GM23248 (cell line): ENCODE measurements around the gene GLOD4. TPM values are rescaled to one million over a fixed set of nuclear protein-coding genes. Genes with fewer than 3 reads are reported as not detected.
"Not testable (repeated sequence)": the region's sequence is repeated elsewhere in the genome, so short reads cannot be mapped to it uniquely, and the experiment has no call there.

Source experiments
- DNase-seq: peaks from one replicate; pipeline ENCODE4 v3.0.0-alpha.2; 2015
- H2AFZ ChIP-seq: fragments of 200-600 bp; sonication (generic); 2 replicates; pipeline ENCODE4 v1.6.1; 2016; ENCODE audit warnings: antibody characterized with exemption
- H3F3A ChIP-seq: fragments of 200-600 bp; sonication (generic); 2 replicates; pipeline ENCODE4 v1.6.1; 2016; ENCODE audit warnings: mild to moderate bottlenecking, antibody characterized with exemption, mixed run types; ENCODE audit not compliant: insufficient read depth
- H3K27ac ChIP-seq: fragments of 200-600 bp; sonication (generic); 2 replicates; pipeline ENCODE4 v1.5.1; 2016; ENCODE audit warnings: mild to moderate bottlenecking
- H3K27me3 ChIP-seq: fragments of 200-600 bp; sonication (generic); replicated peaks from 2 replicates; pipeline ENCODE4 v1.6.1; 2016; ENCODE audit warnings: mild to moderate bottlenecking; ENCODE audit not compliant: insufficient read depth
- H3K36me3 ChIP-seq: fragments of 200-600 bp; sonication (generic); 2 replicates; pipeline ENCODE4 v1.6.1; 2016; ENCODE audit warnings: low read depth, mild to moderate bottlenecking
- H3K4me1 ChIP-seq: fragments of 200-600 bp; sonication (generic); 2 replicates; pipeline ENCODE4 v1.6.1; 2016; ENCODE audit warnings: mild to moderate bottlenecking; ENCODE audit not compliant: insufficient read depth
- H3K4me2 ChIP-seq: fragments of 200-600 bp; sonication (generic); one replicate; pipeline ENCODE4 v1.6.1; 2016; ENCODE audit warnings: mild to moderate bottlenecking; ENCODE audit not compliant: unreplicated experiment
- H3K4me3 ChIP-seq: fragments of 200-600 bp; sonication (generic); 2 replicates; pipeline ENCODE4 v1.5.1; 2016; ENCODE audit warnings: mild to moderate bottlenecking
- H3K79me2 ChIP-seq: fragments of 200-600 bp; sonication (generic); 2 replicates; pipeline ENCODE4 v1.6.1; 2016; ENCODE audit warnings: mild to moderate bottlenecking; ENCODE audit not compliant: insufficient read depth
- H3K9ac ChIP-seq: fragments of 200-600 bp; sonication (generic); 2 replicates; pipeline ENCODE4 v1.6.1; 2016; ENCODE audit warnings: mild to moderate bottlenecking
- H3K9me2 ChIP-seq: fragments of 200-600 bp; sonication (generic); 2 replicates; pipeline ENCODE4 v1.6.1; 2016; ENCODE audit warnings: mixed run types, mild to moderate bottlenecking, moderate library complexity; ENCODE audit not compliant: insufficient read depth
- H3K9me3 ChIP-seq: fragments of 200-600 bp; sonication (generic); one replicate; pipeline ENCODE4 v1.6.1; 2017; ENCODE audit warnings: low read depth
- H4K20me1 ChIP-seq: fragments of 200-600 bp; sonication (generic); 2 replicates; pipeline ENCODE4 v1.6.0; 2016; ENCODE audit not compliant: insufficient read depth
- EZH2 ChIP-seq: fragments of 200-600 bp; sonication (generic); IDR thresholded peaks from 2 replicates; pipeline ENCODE4 v1.6.1; 2018; ENCODE audit warnings: antibody characterized with exemption, mild to moderate bottlenecking; ENCODE audit not compliant: insufficient read depth, poor library complexity, severe bottlenecking
- EZH2phosphoT487 ChIP-seq: fragments of 200-600 bp; sonication (generic); IDR thresholded peaks from 2 replicates; pipeline ENCODE4 v1.6.1; 2018; ENCODE audit warnings: antibody characterized with exemption, moderate library complexity, mild to moderate bottlenecking, low read depth; ENCODE audit not compliant: insufficient read depth
- WGBS, 2 experiments: methylation state at CpG; one replicate each; pipeline ENCODE4 v1.1.6; 2015 to 2017; ENCODE audit warnings: low lambda C conversion rate in 2 of 2, low coverage in 1 of 2; ENCODE audit errors: missing lambda C conversion rate in 2 of 2; 5-methylcytosine and 5-hydroxymethylcytosine counted together
- in situ Hi-C: fragments of 300-500 bp; cut with MboI; formaldehyde crosslinking; loops from 2 replicates; pipeline ENCODE4 v1.15.0; 2020
- polyA plus RNA-seq: library from polyadenylated mRNA; unstranded; fragments of >200 nt; fragmentation: Nextera tagmentation; extraction: Ambion mirVana; gene quantifications from 2 replicates; pipeline ENCODE4 v1.2.1, GENCODE V29; 2016
- total RNA-seq: library from RNA; depleted of rRNA; stranded (reverse); fragments of >200 nt; shearing (Covaris generic); gene quantifications from 2 replicates; pipeline ENCODE4 v1.2.3, GENCODE V29; 2014

GLOD4 gene
- total and polyA plus RNA-seq, 2 experiments from 2014 or later: 67.7 to 76.3 TPM

- H3K4me1 ChIP-seq: no peaks in the 10 kb centered on the region
- H3K36me3 ChIP-seq: peaks cover 16% of the 10 kb centered on the region; the same call in 1 of the 2 replicates
- H4K20me1 ChIP-seq: no peaks in the 10 kb centered on the region
- no peak overlapping the region for H3K9ac ChIP-seq
- H2AFZ ChIP-seq: no peak overlapping the region
- no peak overlapping the region for H3K4me2 ChIP-seq
- H3K27ac ChIP-seq: no peak overlapping the region
- no peaks in the 10 kb centered on the region for H3F3A ChIP-seq
- WGBS, 2 experiments: 80% methylated on average over 9 of the region's 9 CpGs
- in situ Hi-C loops: no loop called here
- peak; percentile 39 for DNase-seq
- H3K9me2 ChIP-seq: no peaks in the 10 kb centered on the region
- no peak for TF ChIP-seq EZH2
- TF ChIP-seq EZH2phosphoT487: no peak
- H3K9me3 ChIP-seq: no peaks in the 10 kb centered on the region
- H3K79me2 ChIP-seq: peaks cover 3% of the 10 kb centered on the region; the same call in 1 of the 2 replicates
- H3K27me3 ChIP-seq: no peaks in the 10 kb centered on the region
- no peak overlapping the region for H3K4me3 ChIP-seq
These were observed 10.2 kb upstream of the GLOD4 start for GRCh38 chr17:792277-792676.

GRCh38 chr17:791829-792228, 9.7 kb upstream of the GLOD4 start:
- Histone ChIP-seq H2AFZ (no peak overlapping the region), H4K20me1 (no peaks in the 10 kb centered on the region), H3K27me3 (no peaks in the 10 kb centered on the region), H3K4me2 (no peak overlapping the region), H3K9ac (no peak overlapping the region), H3K36me3 (peaks cover 16% of the 10 kb centered on the region; the same call in 1 of the 2 replicates), H3K4me1 (no peaks in the 10 kb centered on the region), H3K9me2 (no peaks in the 10 kb centered on the region), H3K4me3 (no peak overlapping the region), H3K27ac (no peak overlapping the region), H3F3A (no peaks in the 10 kb centered on the region), H3K9me3 (no peaks in the 10 kb centered on the region), H3K79me2 (peaks cover 7% of the 10 kb centered on the region; the same call in 1 of the 2 replicates)
- no peak for DNase-seq
- 86 to 87% methylated on average over 19 of the region's 19 CpGs for WGBS, 2 experiments
- TF ChIP-seq EZH2: no peak
- no peak for TF ChIP-seq EZH2phosphoT487
- in situ Hi-C loops: no loop called here

- H2AFZ ChIP-seq, H3K9ac ChIP-seq, H4K20me1 ChIP-seq, H3K4me1 ChIP-seq, H3K4me3 ChIP-seq, H3K9me2 ChIP-seq, in situ Hi-C loops, DNase-seq, H3K4me2 ChIP-seq, H3K27ac ChIP-seq, H3K27me3 ChIP-seq, H3F3A ChIP-seq, H3K9me3 ChIP-seq: not testable (repeated sequence)
- Histone ChIP-seq H3K36me3 (peaks cover 16% of the 10 kb centered on the region; the same call in 1 of the 2 replicates), H3K79me2 (peaks cover 17% of the 10 kb centered on the region)
- 89 to 95% methylated on average over 9 to 12 of the region's 12 CpGs for WGBS, 2 experiments
These were observed 8.8 kb upstream of the GLOD4 start for GRCh38 chr17:790874-791247.

GRCh38 chr17:789931-790873, 8.1 kb upstream of the GLOD4 start:
- not testable (repeated sequence) for H3K9ac ChIP-seq, H2AFZ ChIP-seq, H3K4me2 ChIP-seq, H3K27me3 ChIP-seq, H3K27ac ChIP-seq, H3F3A ChIP-seq, H3K4me3 ChIP-seq, H3K9me2 ChIP-seq, DNase-seq, H3K4me1 ChIP-seq, H3K9me3 ChIP-seq, H4K20me1 ChIP-seq
- Histone ChIP-seq H3K79me2 (peaks cover 24% of the 10 kb centered on the region), H3K36me3 (peaks cover 16% of the 10 kb centered on the region; the same call in 1 of the 2 replicates)
- WGBS, 2 experiments: 95 to 96% methylated on average over 23 to 38 of the region's 38 CpGs
- in situ Hi-C loops: loop anchor here (5.0 kb wide), 1 partner anchor 192 kb away; no protein-coding TSS in a partner anchor
